Measurements from ENCODE around the gene FBLN1.

The FBLN1 gene

DNA sequence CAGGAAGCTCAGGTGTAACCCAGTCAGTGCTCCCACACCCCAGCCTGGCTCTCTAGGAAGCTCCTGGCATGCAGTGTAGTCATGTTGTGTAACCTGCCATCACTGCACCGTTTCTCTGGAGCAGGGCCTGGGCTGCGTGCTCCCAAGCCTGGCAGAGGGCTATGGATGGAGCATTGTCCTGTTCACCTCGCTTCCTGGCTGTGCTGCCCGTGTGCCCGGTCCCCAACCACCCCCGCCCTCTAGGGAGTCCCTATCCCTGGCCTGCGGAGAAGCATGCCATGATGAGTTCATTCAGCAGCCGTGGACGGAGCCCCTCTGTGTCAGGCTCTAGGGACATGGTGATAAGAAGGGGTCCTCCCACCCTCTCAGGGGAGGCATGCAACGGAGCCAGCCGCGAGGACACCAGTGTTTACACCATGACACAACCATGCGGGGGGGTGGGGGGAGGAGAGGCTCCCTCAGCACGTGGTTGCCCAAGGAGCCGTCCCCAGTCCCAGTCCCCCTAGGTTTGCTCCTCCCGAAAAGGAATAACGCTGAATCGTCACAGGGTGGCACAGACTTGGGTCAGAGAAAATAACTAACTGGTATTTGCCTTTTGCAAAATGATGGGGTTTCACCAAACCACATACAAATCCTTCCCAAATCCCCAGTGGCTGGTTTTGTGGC lies 73.1 kb downstream of the FBLN1 start:
- TF ChIP-seq OSR1 (CRISPR knock-in tag; IDR thresholded peaks at IDR 0.05): no peak
- ATAC-seq: no peak

DNA sequence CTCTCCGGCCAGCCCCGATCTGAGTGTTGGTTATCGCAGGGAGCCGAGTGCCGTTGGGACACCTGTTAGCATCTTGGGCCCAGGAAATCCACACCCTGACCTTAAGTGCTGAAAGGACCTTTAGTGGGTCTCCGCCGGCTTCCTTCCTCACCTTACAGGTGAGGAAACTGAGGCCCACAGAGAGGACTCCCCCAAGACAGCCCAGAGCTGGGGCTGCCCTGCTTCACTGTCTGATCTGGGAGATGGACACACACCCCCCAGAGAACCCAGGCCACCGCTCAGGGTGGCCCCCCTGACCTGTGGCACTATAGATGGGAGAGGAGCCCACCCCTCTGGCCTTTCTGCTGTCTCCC lies 73.6 kb downstream of the FBLN1 start:
- TF ChIP-seq ZC3H10 (CRISPR knock-in tag; IDR thresholded peaks at IDR 0.05) (no peak), SNAI2 (CRISPR knock-in tag; IDR thresholded peaks at IDR 0.05) (no peak), CSDC2 (CRISPR knock-in tag; IDR thresholded peaks at IDR 0.05) (no peak), ZNF70 (CRISPR knock-in tag; IDR thresholded peaks at IDR 0.05) (no peak), ZNF565 (CRISPR knock-in tag; conservative IDR thresholded peaks at IDR 0.05; ENCODE audit: low read depth) (no peak), ZFP3 (CRISPR knock-in tag; IDR thresholded peaks at IDR 0.05) (no peak), PPARA (CRISPR knock-in tag; IDR thresholded peaks at IDR 0.05; ENCODE audit: borderline replicate concordance) (no peak), BACH2 (CRISPR knock-in tag; IDR thresholded peaks at IDR 0.05; ENCODE audit: borderline replicate concordance) (no peak), ISL1 (CRISPR knock-in tag; IDR thresholded peaks at IDR 0.05) (no peak), RARB (CRISPR knock-in tag; IDR thresholded peaks at IDR 0.05) (no peak), ZNF8 (CRISPR knock-in tag; IDR thresholded peaks at IDR 0.05) (no peak), TCF4 (CRISPR knock-in tag; IDR thresholded peaks at IDR 0.05; ENCODE audit: borderline replicate concordance) (no peak)
- TF ChIP-seq, protein P1, sequence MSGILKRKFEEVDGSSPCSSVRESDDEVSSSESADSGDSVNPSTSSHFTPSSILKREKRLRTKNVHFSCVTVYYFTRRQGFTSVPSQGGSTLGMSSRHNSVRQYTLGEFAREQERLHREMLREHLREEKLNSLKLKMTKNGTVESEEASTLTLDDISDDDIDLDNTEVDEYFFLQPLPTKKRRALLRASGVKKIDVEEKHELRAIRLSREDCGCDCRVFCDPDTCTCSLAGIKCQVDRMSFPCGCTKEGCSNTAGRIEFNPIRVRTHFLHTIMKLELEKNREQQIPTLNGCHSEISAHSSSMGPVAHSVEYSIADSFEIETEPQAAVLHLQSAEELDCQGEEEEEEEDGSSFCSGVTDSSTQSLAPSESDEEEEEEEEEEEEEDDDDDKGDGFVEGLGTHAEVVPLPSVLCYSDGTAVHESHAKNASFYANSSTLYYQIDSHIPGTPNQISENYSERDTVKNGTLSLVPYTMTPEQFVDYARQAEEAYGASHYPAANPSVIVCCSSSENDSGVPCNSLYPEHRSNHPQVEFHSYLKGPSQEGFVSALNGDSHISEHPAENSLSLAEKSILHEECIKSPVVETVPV (CRISPR knock-in tag; IDR thresholded peaks at IDR 0.05): no peak
- TF ChIP-seq, protein P2, sequence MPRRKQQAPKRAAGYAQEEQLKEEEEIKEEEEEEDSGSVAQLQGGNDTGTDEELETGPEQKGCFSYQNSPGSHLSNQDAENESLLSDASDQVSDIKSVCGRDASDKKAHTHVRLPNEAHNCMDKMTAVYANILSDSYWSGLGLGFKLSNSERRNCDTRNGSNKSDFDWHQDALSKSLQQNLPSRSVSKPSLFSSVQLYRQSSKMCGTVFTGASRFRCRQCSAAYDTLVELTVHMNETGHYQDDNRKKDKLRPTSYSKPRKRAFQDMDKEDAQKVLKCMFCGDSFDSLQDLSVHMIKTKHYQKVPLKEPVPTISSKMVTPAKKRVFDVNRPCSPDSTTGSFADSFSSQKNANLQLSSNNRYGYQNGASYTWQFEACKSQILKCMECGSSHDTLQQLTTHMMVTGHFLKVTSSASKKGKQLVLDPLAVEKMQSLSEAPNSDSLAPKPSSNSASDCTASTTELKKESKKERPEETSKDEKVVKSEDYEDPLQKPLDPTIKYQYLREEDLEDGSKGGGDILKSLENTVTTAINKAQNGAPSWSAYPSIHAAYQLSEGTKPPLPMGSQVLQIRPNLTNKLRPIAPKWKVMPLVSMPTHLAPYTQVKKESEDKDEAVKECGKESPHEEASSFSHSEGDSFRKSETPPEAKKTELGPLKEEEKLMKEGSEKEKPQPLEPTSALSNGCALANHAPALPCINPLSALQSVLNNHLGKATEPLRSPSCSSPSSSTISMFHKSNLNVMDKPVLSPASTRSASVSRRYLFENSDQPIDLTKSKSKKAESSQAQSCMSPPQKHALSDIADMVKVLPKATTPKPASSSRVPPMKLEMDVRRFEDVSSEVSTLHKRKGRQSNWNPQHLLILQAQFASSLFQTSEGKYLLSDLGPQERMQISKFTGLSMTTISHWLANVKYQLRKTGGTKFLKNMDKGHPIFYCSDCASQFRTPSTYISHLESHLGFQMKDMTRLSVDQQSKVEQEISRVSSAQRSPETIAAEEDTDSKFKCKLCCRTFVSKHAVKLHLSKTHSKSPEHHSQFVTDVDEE (CRISPR knock-in tag; IDR thresholded peaks at IDR 0.05): no peak
- TF ChIP-seq, protein P3, sequence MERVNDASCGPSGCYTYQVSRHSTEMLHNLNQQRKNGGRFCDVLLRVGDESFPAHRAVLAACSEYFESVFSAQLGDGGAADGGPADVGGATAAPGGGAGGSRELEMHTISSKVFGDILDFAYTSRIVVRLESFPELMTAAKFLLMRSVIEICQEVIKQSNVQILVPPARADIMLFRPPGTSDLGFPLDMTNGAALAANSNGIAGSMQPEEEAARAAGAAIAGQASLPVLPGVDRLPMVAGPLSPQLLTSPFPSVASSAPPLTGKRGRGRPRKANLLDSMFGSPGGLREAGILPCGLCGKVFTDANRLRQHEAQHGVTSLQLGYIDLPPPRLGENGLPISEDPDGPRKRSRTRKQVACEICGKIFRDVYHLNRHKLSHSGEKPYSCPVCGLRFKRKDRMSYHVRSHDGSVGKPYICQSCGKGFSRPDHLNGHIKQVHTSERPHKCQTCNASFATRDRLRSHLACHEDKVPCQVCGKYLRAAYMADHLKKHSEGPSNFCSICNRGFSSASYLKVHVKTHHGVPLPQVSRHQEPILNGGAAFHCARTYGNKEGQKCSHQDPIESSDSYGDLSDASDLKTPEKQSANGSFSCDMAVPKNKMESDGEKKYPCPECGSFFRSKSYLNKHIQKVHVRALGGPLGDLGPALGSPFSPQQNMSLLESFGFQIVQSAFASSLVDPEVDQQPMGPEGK (CRISPR knock-in tag; IDR thresholded peaks at IDR 0.05; ENCODE audit: borderline replicate concordance): no peak
- ATAC-seq: no peak

DNA sequence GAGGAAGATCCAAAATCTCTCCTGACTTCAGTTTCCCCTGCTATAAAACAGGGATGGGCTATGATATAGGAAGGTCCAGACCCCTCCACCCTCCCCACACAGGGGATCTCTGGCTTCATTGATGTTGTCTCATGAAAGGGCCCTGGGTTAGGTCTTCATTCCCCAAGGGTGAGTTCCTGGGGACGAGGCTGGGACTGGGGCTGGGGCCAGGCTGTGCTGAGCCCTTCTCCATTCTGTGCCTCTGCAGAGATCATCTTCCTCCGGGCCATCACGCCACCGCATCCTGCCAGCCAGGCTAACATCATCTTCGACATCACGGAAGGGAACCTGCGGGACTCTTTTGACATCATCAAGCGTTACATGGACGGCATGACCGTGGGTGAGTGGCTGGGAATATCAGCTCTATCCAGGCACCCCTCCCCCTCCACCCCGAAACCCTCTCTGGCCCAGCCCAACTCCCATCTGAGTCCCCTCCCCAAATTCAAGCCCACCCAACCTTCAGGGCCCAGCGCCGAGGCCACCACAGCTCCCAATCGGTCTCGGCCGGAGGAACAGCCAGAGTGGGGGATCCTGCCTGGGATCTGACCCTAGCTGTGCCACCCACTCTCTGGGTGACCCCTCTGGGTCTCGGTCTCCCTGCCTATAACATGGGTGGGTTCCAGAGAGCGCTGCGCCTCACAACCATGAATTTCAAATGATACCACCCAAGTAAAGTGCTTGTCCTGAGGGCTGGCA lies 74.2 kb downstream of the FBLN1 start:
- TF ChIP-seq ZNF70 (CRISPR knock-in tag; IDR thresholded peaks at IDR 0.05): no peak
- TF ChIP-seq OSR1 (CRISPR knock-in tag; IDR thresholded peaks at IDR 0.05): no peak
- TF ChIP-seq, protein P4, sequence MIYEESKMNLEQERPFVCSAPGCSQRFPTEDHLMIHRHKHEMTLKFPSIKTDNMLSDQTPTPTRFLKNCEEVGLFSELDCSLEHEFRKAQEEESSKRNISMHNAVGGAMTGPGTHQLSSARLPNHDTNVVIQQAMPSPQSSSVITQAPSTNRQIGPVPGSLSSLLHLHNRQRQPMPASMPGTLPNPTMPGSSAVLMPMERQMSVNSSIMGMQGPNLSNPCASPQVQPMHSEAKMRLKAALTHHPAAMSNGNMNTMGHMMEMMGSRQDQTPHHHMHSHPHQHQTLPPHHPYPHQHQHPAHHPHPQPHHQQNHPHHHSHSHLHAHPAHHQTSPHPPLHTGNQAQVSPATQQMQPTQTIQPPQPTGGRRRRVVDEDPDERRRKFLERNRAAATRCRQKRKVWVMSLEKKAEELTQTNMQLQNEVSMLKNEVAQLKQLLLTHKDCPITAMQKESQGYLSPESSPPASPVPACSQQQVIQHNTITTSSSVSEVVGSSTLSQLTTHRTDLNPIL (CRISPR knock-in tag; IDR thresholded peaks at IDR 0.05; ENCODE audit: low read depth): no peak
- TF ChIP-seq ZNF565 (CRISPR knock-in tag; conservative IDR thresholded peaks at IDR 0.05; ENCODE audit: low read depth): no peak
- no peak for TF ChIP-seq ZFP30 (CRISPR knock-in tag; IDR thresholded peaks at IDR 0.05)
- no peak for ATAC-seq

DNA sequence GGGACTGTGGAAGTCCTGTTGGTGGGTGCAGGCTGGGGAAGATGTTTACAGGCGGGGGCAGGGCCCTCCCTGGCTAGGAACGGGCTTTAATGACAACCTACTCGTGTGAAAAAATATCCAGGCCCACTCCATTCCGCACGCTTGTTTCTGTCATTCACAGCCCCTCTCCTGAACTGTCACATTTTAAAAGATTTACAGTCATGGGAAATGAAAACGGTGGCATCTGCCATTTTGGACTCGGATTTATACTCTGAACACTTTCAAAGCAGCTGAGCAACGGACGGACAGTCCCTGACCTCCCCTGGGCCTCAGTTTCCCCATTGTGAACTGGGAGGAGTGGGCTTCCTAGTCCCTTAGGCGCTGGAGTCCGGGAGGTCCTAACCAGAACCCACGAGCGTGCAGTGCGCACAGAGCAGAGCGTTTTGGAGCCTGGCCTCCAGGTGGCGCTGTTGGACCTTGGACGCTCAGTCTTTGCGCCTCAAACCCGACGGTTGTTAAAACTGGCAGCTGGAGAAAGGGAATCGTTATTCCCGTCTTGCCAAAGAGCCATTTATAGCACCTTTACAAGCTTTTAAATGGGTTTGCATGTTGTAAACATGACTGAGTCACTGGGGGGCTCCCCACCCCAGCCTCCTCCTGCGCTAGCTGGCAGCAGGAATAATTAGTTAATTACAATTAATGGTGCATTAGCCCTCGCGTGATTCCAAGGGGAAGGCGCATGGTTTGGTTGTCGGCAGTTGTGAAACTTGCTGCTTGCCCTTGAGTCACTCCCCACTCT lies 75.3 kb downstream of the FBLN1 start:
- ATAC-seq: peak; percentile 95
- TF ChIP-seq ISL1 (CRISPR knock-in tag; IDR thresholded peaks at IDR 0.05) (no peak), BACH2 (CRISPR knock-in tag; IDR thresholded peaks at IDR 0.05; ENCODE audit: borderline replicate concordance) (no peak), ZNF565 (CRISPR knock-in tag; conservative IDR thresholded peaks at IDR 0.05; ENCODE audit: low read depth) (no peak), ZNF8 (CRISPR knock-in tag; IDR thresholded peaks at IDR 0.05) (no peak), OSR1 (CRISPR knock-in tag; IDR thresholded peaks at IDR 0.05) (no peak), CSDC2 (CRISPR knock-in tag; IDR thresholded peaks at IDR 0.05) (no peak), GLIS3 (CRISPR knock-in tag; IDR thresholded peaks at IDR 0.05) (no peak), ZFP30 (CRISPR knock-in tag; IDR thresholded peaks at IDR 0.05) (no peak), ZFP3 (CRISPR knock-in tag; IDR thresholded peaks at IDR 0.05) (no peak)
- TF ChIP-seq, protein P1 (CRISPR knock-in tag; IDR thresholded peaks at IDR 0.05): no peak
- TF ChIP-seq, protein P3 (CRISPR knock-in tag; IDR thresholded peaks at IDR 0.05; ENCODE audit: borderline replicate concordance): no peak
- TF ChIP-seq, protein P5, sequence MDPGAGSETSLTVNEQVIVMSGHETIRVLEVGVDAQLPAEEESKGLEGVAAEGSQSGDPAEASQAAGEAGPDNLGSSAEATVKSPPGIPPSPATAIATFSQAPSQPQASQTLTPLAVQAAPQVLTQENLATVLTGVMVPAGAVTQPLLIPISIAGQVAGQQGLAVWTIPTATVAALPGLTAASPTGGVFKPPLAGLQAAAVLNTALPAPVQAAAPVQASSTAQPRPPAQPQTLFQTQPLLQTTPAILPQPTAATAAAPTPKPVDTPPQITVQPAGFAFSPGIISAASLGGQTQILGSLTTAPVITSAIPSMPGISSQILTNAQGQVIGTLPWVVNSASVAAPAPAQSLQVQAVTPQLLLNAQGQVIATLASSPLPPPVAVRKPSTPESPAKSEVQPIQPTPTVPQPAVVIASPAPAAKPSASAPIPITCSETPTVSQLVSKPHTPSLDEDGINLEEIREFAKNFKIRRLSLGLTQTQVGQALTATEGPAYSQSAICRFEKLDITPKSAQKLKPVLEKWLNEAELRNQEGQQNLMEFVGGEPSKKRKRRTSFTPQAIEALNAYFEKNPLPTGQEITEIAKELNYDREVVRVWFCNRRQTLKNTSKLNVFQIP (CRISPR knock-in tag; IDR thresholded peaks at IDR 0.05; ENCODE audit: borderline replicate concordance, low read depth): no peak
